Right forelimb (tissue), 1 donor: Measurements from ENCODE around the gene JADE1.

ENCODE experiments used
- DNase-seq: peaks from one replicate; pipeline ENCODE4 v3.0.0-alpha.2; 2018

Gene JADE1

GRCh38 chr4:128809477-128810330, at the start of gene JADE1:
Gene JADE1, plus strand, starts transcription at chr4:128809700. Its CDS starts 22,059 bp downstream, at chr4:128831759.
- peak; percentile 94 for DNase-seq

- DNase-seq: no peak
Measured at GRCh38 chr4:128766781-128767180, 42.7 kb upstream of the JADE1 start.

DNA sequence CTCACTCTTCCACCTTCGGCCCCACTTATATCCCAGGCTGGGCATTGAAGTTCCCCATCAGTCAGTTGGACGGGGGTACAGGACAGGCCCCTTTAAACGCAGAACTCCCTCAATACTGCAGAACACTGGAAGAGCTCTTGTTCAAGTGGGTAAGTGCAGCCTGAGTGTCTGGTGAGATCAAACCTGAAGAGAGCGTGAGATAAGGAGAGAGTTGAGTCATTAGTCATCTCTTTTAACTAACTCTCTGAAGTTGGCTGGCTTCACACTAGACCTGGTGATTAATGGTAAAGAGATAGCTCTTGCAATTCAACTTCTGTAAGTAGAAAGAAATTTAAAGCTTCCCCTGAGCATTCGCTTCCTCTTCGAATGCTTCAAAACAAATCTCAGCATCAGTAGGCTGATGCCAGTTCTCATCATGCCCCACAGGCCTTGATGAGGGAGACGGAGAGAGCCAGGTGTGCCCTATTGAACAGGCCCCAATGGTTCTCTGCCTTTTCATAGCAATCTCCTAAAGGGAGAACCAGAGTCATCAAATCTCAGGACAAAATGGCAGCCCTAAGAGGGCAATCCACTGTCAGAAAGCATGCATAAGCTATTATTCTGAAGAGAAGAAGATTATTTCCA, 41.0 kb upstream of the JADE1 start:
- no peak for DNase-seq

DNA sequence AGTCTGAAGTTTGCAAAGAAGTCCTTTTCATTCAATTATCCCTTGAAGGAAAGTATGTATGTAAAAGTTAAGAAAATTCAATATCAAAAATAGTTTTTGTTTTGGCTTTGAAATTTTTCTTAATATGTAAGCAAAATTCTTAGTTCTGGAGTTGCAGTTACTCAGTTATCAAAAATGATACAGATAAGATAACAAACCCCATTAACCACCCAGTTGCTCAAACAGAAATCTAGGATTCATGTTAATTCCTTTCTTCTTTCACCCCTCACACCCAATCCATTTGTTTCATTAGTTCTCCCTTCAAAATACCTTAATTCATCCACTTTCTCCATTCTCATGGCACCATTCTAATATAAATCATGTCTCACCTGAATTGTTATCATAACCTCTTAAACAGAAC, 40.5 kb upstream of the JADE1 start:
- no peak for DNase-seq

- no peak for DNase-seq
Measured at GRCh38 chr4:128770807-128771206, 38.7 kb upstream of the JADE1 start.

GRCh38 chr4:128775477-128775876, 34.0 kb upstream of the JADE1 start:
- DNase-seq: no peak

- no peak for DNase-seq
Measured at GRCh38 chr4:128775916-128776315, 33.6 kb upstream of the JADE1 start.

GRCh38 chr4:128776794-128777216, 32.7 kb upstream of the JADE1 start:
- peak; percentile 59 for DNase-seq

DNA sequence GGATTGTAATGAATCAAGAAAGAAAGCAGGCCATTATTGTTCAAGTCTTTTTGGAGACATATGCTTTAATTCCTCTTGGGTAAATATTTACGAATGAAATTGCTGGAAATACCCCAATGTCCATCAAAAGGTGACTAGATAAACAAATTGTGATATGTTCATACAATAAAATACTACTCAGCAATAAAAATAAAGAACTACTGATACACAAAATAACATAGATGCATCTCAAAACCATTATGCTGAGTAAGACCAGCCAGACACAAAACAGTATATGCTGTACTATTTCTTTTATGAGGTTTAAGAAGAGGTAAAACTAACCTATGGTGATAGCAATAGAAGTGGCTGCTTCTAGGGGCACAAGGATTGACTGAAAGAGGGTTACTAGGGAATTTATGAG, 28.8 kb upstream of the JADE1 start:
- no peak for DNase-seq

GRCh38 chr4:128782076-128782715, 27.3 kb upstream of the JADE1 start:
- no peak for DNase-seq

GRCh38 chr4:128782875-128783614, 26.5 kb upstream of the JADE1 start:
- DNase-seq: no peak

DNA sequence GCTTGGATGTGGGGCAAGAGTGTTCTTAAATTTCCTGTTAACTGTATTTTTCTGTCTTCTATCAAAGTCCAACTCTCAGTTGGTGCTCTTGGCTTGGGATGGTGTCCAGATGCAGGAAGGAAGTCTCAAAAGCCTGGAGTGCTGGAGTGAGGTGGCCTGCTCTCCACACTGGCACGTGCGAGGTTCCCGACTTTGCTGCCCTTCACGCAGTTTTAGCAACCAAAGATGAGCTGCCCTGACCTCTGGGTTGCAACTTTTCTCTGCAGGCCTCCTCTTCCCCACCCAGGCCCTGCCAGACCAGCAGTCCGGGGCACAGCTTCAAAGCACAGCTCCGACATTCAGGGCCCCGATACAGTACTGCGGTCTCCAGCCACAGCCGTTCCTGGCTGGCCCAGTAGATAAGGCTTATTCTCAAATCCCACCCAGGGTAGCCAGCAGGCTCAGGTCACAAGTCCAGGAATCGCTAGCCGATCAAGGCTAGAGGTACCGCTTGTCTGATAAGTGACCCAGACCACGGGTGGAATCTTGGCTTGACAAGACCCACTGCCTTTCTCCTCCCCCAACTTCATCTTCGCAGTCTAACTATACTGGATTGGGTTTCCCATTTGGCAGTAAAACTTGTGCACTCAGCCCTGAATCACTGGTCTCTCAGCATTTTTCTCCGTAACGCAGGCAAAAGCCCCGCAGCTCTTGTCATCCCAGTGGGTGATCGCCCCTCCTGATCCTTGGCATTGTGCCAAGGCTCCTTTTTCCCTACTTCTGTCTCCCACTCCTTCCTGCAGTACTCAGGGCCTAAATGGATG, 21.8 kb upstream of the JADE1 start:
- no peak for DNase-seq

GRCh38 chr4:128793859-128794672, 15.4 kb upstream of the JADE1 start:
- DNase-seq: no peak

DNA sequence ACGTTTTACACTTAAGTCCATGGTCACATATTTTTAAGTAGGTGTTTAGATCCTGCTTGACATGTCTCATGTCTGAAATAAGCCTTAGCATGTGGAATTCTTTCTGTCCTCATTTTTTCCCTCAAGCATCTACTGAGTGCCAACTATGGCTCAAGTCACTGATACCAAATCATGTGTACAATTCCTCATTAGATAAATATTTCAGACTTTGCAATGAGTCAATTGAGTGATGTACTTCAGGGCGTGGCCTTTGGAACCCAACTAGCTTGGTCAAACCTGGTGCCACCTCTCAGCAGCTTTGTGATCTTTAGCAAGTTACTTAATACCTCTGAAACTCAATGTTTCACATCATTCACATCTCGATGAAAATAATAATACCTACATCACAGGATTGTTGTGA, 12.6 kb upstream of the JADE1 start:
- no peak for DNase-seq

GRCh38 chr4:128800284-128800683, 9.2 kb upstream of the JADE1 start:
- DNase-seq: no peak

DNA sequence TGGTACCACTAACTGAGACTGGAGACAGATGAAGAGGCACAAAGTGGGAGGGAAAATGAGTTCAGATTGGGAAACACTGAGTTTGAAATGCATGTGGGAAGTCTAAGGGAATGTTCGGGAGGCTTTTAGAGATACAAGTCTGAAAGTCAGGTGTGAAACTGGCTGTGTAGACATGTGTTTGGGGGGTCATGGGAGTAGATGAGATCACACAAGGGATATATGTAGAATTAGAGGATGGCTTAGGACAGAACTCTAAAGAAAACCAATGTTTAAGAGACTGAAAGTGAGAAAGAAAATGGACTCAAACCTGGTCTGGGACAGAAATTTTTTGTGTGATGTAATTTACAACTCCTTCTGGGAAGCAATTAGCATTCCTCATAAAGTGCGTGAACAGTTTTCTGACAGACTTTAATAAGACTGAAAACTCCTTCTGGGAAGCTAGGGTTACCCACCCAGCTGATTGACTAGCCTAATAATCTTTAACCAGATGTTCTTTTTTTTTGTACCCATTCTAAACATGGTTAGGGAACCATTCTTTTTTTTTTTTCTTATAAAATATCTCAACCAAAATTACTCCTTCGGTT, 8.7 kb upstream of the JADE1 start:
- no peak for DNase-seq

GRCh38 chr4:128802680-128803628, 6.5 kb upstream of the JADE1 start:
- no peak for DNase-seq

DNA sequence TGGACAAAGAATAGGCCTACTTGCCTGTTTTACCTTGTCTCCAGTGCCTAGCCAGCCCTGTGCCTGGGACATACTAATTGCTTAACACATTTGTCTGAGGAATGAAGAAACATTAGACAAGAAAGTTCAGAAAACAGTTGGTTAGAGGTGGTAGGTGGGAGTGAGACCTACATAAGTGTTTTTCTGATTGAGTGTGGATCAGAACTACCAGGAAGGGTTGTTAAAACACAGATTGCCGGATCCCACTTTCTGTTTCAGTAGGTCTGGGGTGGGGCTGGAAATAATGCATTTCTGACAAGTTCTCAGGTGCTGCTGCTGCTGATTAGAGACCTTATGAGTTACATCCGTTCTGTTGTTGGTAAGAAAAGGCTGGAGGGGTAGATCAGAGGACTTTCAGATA, 5.7 kb upstream of the JADE1 start:
- no peak for DNase-seq

- peak; percentile 67 for DNase-seq
Measured at GRCh38 chr4:128810331-128810870, 901 bp downstream of the JADE1 start.
